Effector memory CD4-positive, alpha-beta T cell (primary cell): Measurements from ENCODE around the gene AGPAT4.
"Not testable (repeated sequence)": the region's sequence is repeated elsewhere in the genome, so short reads cannot be mapped to it uniquely, and the experiment has no call there.

ENCODE experiments used
- DNase-seq, 3 donors: peaks; one replicate each; pipeline ENCODE4 v3.0.0-alpha.2; 2020
- H3K27ac ChIP-seq: 2 replicates; pipeline ENCODE4 v1.7.0; 2013; ENCODE audit warnings: mild to moderate bottlenecking, low read length, moderate library complexity; ENCODE audit not compliant: insufficient read depth, poor library complexity, severe bottlenecking
- H3K27me3 ChIP-seq: replicated peaks from 2 replicates; pipeline ENCODE4 v1.7.0; 2013; ENCODE audit warnings: mild to moderate bottlenecking, low read length; ENCODE audit not compliant: insufficient read depth, control insufficient read depth, poor library complexity, severe bottlenecking
- H3K36me3 ChIP-seq: 2 replicates; pipeline ENCODE4 v1.7.0; 2013; ENCODE audit warnings: mild to moderate bottlenecking, low read length, moderate library complexity; ENCODE audit not compliant: control insufficient read depth, insufficient read depth
- H3K4me1 ChIP-seq: 2 replicates; pipeline ENCODE4 v1.7.0; 2013; ENCODE audit warnings: low read length, mild to moderate bottlenecking; ENCODE audit not compliant: control insufficient read depth, insufficient read depth, poor library complexity, severe bottlenecking
- H3K4me3 ChIP-seq: 2 replicates; pipeline ENCODE4 v1.7.0; 2013; ENCODE audit warnings: low read length, low read depth, mild to moderate bottlenecking; ENCODE audit not compliant: insufficient read depth, poor library complexity, severe bottlenecking
- H3K9me3 ChIP-seq: 2 replicates; pipeline ENCODE4 v1.7.0; 2013; ENCODE audit warnings: mild to moderate bottlenecking, low read length, moderate library complexity; ENCODE audit not compliant: control insufficient read depth
- total RNA-seq, 3 donors: gene quantifications; one replicate each; lab custom pipeline; 2026; lab: John Stamatoyannopoulos, UW

Gene AGPAT4
- 25.1 to 44.0 (median 33.4) reads per million in 3 donors for total RNA-seq

GRCh38 chr6:161273752-161274487 is at the start of gene AGPAT4:
Gene AGPAT4 (minus strand): TSS chr6:161274061. CDS start chr6:161232213, 41,848 bp downstream.
- Histone ChIP-seq H3K4me3 (peak within 1 kb of the TSS; percentile 55), H3K27me3 (no peaks in the 10 kb centered on the region), H3K9me3 (no peaks in the 10 kb centered on the region), H3K27ac (peak within 1 kb of the TSS; percentile 79), H3K4me1 (peaks cover 16% of the 10 kb centered on the region), H3K36me3 (no peaks in the 10 kb centered on the region)
- peak; percentile 49 to 59 (median 55) for DNase-seq

GRCh38 chr6:161319231-161319630 is 45.4 kb upstream of the AGPAT4 start:
- no peaks in the 10 kb centered on the region for H3K36me3 ChIP-seq
- DNase-seq: no peak
- no peak overlapping the region for H3K27ac ChIP-seq
- H3K4me1 ChIP-seq: no peaks in the 10 kb centered on the region
- H3K27me3 ChIP-seq: no peaks in the 10 kb centered on the region
- no peaks in the 10 kb centered on the region for H3K9me3 ChIP-seq
- H3K4me3 ChIP-seq: no peak overlapping the region

DNA sequence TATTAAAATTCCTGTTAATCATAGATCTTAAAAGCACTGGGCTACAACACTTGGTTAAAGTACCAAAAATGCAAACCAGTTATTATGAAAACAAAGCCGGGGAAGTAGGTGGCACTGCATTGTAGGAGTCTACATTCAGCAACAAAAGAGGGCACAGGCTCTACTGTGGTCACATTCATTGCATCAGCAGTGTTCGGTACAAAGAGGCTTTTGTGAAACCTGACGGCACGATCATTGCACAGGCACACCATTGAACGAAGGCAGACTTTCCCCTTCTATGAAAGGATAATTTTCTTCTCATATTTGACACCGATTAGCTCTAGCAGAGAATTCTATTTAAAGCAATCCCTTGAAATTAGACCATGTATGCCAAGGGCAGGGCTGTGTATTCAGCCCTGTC is 44.6 kb upstream of the AGPAT4 start:
- no peak overlapping the region for H3K27ac ChIP-seq

DNA sequence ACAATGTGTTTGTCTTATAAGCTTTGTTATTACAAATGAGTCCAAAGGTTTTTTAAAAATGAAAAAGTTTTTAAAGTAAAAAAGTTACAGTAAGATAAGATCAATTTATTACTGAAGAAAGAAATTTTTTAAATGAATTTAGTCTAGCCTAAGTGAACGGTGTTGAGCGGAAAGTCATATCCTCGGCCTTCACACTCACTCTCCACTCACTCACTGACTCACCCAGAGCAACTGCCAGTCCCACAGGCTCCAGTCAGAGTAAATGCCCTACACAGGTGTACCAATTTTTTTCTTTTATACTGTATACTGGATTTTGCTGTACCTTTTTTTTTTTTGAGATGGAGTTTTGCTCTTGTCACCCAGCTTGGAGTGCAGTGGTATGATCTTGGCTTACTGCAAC is 42.7 kb upstream of the AGPAT4 start:
- Histone ChIP-seq H3K36me3 (no peaks in the 10 kb centered on the region), H3K9me3 (no peaks in the 10 kb centered on the region), H3K27me3 (no peaks in the 10 kb centered on the region), H3K4me1 (no peaks in the 10 kb centered on the region), H3K27ac (no peak overlapping the region), H3K4me3 (no peak overlapping the region)
- no peak for DNase-seq

More for the DNA sequence above, 44.6 kb upstream of the AGPAT4 start:
- Histone ChIP-seq H3K9me3 (no peaks in the 10 kb centered on the region), H3K27me3 (no peaks in the 10 kb centered on the region), H3K4me1 (no peaks in the 10 kb centered on the region), H3K4me3 (no peak overlapping the region), H3K36me3 (no peaks in the 10 kb centered on the region)
- DNase-seq: no peak

DNA sequence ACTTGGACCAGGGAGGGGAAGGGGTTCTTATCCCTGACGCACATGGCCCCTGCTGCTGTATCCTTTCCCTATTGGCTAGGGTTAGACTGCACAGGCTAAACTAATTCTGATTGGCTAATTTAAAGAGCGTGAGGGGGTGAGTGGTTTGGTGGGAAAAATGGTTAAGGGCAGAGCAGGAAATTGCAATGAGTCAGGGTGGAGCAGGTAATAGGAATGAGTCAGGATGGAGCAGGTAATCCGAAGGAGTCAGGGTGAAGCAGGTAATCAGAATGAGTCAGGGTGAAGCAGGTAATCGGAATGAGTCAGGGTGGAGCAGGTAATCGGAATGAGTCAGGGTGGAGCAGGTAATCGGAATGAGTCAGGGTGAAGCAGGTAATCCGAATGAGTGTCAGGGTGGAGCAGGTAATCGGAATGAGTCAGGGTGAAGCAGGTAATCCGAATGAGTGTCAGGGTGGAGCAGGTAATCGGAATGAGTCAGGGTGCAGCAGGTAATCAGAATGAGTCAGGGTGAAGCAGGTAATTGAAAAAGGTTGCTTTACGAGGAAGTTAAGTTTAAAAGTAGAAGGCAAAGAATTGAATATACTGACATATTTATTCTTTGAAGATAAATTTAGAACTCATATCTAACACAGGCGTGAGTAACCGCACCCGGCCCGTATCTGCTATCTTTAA is 41.5 kb upstream of the AGPAT4 start:
- not testable (repeated sequence) for H3K27ac ChIP-seq, H3K36me3 ChIP-seq, H3K4me1 ChIP-seq, H3K9me3 ChIP-seq, H3K4me3 ChIP-seq, DNase-seq, H3K27me3 ChIP-seq

- H3K27me3 ChIP-seq, H3K27ac ChIP-seq, H3K4me1 ChIP-seq, H3K4me3 ChIP-seq, H3K36me3 ChIP-seq, DNase-seq, H3K9me3 ChIP-seq: not testable (repeated sequence)
Measured at GRCh38 chr6:161314541-161315245, 40.8 kb upstream of the AGPAT4 start.

GRCh38 chr6:161313940-161314509 is 40.2 kb upstream of the AGPAT4 start:
- no peaks in the 10 kb centered on the region for H3K27me3 ChIP-seq
- no peaks in the 10 kb centered on the region for H3K4me1 ChIP-seq
- no peaks in the 10 kb centered on the region for H3K9me3 ChIP-seq
- H3K4me3 ChIP-seq: no peak overlapping the region
- no peak for DNase-seq
- no peak overlapping the region for H3K27ac ChIP-seq
- no peaks in the 10 kb centered on the region for H3K36me3 ChIP-seq

DNA sequence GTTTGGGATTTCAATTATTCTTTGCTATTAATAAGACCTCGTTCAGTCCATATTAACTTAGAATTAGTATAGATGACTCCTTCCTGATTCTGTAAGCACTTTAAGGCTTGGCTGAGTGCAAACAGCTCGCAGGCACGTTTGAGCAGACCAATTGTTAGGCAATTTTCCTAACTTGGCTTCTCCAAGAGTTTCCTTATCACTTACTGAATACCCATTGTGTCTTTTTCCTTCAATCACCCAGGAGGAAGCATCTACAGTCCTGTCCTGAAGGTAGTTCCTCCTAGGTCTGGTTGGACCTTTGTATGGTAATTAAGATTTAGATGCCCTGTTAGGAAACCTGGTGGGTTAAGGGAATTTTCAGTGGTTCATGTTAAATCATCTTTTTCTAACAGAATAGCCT is 39.6 kb upstream of the AGPAT4 start:
- H3K27ac ChIP-seq, H3K27me3 ChIP-seq, H3K4me1 ChIP-seq, H3K36me3 ChIP-seq, H3K4me3 ChIP-seq, H3K9me3 ChIP-seq, DNase-seq: not testable (repeated sequence)

GRCh38 chr6:161309774-161310173 is 35.9 kb upstream of the AGPAT4 start:
- not testable (repeated sequence) for H3K4me3 ChIP-seq

More at GRCh38 chr6:161309774-161310173, 35.9 kb upstream of the AGPAT4 start:
- not testable (repeated sequence) for H3K36me3 ChIP-seq, H3K4me1 ChIP-seq, H3K9me3 ChIP-seq, DNase-seq, H3K27ac ChIP-seq, H3K27me3 ChIP-seq
